GM11168 (cell line): ENCODE data around the gene BTN3A1.
"Not testable (repeated sequence)": the region's sequence is repeated elsewhere in the genome, so short reads cannot be mapped to it uniquely, and the experiment has no call there.

ENCODE experiments used
- in situ Hi-C: fragments of 300-500 bp; cut with MboI; formaldehyde crosslinking; loops from one replicate; pipeline ENCODE4 v1.12.0; 2022; ENCODE audit warnings: low sequenced_read_pairs; ENCODE audit not compliant: unreplicated experiment

The BTN3A1 gene

DNA sequence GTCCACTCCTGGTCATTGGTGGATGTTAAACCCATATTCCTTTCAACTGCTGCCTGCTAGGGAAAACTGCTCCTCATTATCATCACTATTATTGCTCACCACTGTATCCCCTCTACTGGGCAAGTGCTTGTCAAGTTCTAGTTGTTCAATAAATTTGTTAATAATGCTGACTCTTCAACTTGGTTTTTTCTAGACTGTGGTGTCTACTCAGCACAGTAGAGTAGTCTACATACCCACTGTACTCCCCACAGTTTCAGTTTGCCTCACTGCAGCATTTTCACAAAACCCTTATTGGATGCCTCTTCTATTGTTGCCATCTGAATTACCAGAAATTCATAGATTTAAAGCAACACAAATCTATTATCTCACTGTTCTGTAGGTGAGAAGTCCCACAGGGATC, 23.9 kb upstream of the BTN3A1 start:
- in situ Hi-C loops = not testable (repeated sequence)

DNA sequence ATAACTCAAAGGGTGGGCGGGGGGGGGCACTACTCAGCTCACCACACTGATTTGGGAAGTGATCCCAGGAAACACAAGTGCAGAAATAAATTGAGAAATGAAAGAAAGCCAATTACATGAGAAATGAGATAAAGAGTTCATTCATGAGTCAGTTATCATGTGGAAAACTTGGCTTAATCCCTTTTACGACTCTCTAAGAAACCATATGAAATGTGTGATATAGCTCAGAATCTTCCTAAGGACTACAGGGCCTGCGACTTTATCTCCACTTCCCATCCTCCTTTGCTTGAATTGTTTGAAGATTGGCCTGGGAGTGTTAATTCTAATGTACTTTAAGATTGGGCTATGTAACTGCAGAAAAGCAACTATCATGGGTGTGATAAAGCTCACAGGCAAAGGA, 22.8 kb upstream of the BTN3A1 start:
- in situ Hi-C loops = no loop called here

DNA sequence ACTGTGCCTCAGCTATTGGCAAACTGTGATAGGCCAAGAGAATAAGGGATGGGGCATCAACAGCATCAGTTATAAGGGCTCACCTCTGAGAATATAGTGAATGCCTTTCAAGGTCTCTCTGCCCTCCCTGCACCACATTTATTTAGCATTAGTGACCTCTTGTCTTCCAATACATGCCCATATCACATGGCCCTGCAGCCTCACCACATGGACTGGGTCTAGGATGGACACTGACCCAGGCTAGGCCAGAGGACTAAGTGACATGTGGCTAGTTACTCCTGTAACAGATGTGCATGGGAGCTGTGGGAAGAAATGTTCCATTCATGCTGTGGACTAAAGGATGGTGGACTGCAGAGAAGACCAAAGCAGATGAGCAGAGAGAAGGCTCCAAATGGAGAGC, 22.3 kb upstream of the BTN3A1 start:
- in situ Hi-C loops = no loop called here

DNA sequence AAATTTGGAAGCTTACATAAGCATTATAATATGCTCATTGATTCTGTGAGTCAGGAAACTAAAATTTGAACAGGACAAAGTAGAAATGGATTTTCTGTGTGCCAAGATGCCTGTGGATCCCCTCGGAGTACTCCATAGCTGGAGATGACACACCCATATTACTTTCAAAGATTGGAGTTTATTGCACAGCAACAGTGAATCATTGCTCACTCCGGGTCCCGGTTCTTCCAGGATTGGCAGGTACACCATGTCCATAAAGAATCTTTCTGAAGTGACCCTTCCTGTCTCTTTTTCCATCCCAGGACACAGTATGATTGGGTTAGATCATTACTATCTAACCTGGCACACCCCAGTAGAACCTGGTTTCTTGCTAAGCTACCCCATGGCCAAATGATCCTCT, 21.8 kb upstream of the BTN3A1 start:
- in situ Hi-C loops = no loop called here

DNA sequence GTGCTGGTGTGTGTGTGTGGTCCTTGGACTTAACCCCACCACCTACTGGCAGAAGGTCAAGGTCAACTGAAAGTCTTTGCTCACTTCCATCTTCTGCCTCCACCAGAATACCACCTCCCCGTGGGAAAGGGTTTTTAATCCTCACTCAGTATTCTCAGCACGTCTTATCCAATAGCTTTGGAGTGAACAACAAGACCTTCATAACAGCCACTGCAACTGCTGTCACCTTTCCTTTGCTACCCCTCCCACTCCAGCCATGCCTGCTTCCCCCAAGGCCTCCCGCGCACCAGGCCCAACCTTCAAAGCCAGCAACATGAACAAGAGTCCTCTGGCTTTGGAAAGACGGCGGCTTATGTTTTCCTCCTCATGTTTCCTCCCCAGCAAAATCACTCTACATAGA, 20.0 kb upstream of the BTN3A1 start:
- in situ Hi-C loops = no loop called here

DNA sequence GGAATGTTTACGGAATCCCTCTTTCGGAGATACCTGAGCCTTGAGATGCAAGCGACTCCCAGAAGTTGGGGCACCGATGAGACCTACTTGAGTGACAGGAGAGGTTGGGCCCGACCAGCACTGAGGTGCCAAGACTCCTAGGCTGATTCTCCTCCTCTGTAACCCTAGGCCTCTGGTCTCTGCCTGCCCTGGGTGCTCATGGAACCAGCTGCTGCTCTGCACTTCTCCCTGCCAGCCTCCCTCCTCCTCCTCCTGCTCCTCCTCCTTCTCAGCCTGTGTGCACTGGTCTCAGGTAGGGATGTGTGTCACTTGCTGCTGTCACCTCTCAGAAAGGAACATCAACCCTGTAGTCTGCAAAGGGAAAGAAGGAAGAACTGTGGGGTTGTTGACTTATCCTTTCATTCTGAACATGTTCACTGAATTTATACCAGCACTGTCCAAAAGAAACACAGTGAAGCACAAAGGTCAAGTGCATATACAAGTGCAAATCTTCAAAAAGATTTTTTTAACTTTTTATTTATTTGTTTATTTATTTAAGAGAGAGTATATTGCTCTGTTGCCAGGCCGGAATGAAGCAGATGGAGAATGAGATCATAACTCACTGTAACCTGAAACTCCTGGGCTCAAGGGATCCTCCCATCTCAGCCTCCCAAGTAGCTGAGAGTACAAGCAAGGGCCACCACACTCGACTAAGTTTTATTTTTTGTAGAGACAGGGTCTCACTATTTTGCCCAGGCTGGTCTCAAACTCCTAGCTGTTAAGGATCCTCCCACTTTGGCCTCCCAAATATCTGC, 18.3 kb upstream of the BTN3A1 start:
- in situ Hi-C loops = no loop called here

DNA sequence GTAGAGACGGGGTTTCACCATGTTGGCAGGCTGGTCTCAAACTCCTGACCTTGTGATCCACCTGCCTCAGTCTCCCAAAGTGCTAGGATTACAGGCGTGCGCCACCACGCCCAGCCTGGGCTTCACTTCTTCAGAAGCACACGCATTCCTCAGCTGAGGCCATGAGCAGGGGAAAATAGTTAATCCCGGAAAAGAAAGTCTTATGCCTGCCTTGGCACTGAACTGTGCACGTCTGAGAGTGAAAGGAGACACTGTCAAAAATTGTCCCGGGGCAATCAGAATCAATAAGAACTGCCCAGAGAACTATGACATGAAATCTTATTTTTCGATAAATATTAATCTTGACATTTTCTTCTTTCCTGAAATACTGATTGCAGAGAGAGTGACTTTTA, 16.3 kb upstream of the BTN3A1 start:
- in situ Hi-C loops = no loop called here

DNA sequence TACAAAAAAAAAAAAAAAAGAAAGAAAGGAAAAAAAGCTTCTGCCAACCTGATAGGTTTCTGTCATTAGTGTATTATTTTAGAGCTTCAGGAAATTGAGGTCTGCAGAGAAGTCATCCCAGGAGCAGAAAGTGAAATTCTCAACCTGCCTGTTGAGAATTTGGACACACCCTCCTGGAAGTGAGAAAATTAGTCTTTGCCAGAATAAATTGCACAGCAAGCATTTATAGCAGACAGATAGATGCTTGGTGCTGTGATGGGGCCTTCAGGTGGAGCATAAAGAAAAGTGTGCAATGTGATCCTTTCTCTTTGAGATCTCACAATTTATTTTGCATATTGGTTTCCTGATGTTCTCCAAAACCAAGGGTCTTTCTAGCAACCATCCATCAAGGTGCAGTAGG, 14.5 kb upstream of the BTN3A1 start:
- in situ Hi-C loops = no loop called here

DNA sequence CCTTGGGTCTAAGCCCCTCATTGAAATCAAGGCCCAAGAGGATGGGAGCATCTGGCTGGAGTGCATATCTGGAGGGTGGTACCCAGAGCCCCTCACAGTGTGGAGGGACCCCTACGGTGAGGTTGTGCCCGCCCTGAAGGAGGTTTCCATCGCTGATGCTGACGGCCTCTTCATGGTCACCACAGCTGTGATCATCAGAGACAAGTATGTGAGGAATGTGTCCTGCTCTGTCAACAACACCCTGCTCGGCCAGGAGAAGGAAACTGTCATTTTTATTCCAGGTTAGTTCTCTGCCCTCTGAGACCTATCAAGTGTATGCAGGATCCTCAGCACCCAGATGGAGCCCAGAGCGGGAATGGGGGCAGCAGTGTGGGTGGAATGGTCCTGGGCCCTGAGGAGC, 14.1 kb upstream of the BTN3A1 start:
- in situ Hi-C loops = no loop called here

DNA sequence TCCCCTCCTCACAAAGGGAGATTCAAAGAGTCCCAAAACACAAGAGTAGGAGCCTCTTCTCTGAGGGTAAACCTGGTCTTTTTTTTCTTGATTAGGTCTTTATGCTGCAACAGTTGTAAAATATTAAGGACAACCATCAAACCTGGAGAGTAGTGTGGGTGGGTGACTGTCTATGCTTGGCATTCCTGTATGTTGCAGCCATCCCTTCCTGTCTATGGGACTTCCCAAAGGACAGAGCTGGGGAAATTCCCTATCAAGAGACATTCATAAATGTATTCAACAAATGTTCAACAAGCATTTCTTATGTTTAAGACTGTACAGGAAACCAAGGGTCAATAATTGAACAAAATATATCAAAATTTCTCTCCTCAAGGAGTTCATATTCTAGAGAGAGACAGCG, 13.6 kb upstream of the BTN3A1 start:
- in situ Hi-C loops = no loop called here

DNA sequence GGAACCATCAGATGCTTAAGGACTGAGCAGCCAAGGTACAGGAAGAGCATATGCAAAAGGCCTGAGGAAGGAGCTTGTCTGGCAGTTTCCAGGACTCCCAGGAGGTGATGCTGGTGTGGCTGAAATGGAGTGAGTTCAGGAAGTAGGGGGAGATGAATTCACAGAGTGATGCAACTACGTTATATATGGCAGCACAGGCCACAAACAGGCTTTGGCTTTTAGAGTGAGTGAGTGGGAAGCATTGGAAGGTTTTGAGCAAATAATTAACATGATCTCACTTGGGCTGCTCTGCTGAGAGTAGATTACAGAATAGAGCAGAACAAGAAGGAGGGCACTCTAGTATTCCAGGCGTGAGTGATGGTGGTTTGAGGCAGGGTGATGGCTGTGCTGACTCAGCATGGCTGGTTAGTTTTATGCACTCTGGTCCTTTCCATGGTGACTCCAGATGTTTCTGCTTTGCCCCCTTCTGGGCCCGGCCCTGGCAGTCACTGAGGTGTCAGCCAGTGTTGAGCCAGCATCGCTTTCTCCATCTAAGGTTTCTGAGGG, 12.7 kb upstream of the BTN3A1 start:
- in situ Hi-C loops = no loop called here

DNA sequence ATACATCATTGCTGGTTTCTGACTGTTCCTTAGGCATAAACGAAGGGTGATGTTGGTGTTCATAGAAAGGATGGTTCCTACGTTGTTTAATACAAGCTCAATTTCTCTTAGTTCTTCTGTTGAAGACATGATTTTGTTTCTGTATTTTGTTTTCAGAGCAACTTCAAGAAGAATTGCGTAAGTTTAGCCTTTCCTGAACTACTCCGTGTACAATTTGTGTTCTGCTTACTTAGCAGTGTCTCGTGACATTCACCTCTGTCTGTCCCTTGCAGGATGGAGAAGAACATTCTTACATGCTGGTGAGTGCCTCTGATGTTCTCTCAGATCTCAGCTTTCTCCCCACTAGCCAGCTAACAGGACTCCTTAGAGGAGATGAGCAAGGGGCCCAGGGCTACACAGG, 11.5 kb upstream of the BTN3A1 start:
- in situ Hi-C loops = no loop called here

DNA sequence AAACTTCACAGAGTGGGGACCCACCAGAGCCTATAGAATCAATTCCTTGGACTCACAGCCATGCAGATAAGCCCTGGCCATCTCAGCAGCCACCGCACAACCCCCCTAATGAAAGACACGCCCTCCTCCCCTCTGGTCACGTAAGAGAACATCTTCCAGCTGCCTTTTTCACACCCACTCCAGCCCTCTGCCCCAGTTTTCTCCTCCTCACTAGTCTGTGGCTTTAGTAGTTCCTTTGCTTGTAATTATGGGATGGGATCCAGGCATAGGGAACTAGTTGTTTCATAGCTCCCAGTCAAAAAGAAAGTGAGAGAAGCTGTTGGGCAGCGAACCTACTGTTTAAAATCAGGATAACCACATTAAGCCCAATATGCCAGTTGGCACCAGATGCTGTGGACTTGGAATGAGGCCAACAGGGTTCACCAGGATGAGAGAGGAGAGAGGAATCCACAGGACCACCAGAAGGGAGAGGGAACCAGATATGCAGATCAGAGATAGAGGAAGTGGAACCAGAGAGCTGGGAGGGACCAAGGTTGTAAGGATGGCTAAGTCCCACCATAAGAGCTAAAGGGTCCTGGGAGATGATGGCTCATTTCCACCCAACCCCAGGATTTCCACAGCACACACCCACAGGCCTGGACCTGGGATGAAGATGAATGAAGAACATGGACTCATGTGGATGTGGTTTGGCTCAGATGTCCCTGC, 9.0 kb upstream of the BTN3A1 start:
- in situ Hi-C loops = no loop called here

DNA sequence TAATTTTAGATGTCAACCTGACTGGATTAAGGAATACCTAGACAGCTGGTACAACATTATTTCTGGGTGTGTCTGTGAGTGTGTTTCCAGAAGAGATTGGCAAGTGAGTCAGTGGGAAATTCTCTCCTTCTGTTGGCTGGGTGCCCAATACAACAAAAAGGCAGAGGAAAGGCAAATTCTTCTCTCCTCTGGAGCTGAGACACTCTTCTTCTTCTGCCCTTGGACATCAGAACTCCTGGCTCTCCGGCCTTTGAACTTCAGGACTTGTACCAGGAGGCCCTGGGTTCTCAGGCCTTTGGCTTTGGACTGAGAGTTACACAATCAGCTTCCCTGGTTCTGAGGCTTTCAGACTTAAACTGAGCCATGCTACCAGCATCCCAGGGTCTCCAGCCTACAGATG, 7.8 kb upstream of the BTN3A1 start:
- in situ Hi-C loops = no loop called here

DNA sequence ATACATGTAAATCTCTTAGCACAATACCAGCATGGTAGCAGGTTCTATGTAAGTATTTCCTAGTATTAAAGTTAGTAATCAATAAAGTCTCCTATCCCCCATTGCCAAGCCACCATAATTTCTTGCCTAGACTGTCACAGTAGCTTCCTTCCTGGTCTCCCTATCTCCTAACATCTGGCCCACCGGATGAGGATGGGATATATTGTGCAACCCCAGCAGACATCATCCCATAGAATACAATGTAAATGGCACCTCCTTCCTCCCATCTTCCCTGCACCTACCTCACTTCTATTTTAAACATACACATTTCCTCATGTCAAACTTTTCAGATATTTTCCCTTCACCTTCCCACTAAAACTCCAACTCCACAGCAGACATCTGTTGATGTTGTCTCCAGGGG, 3.5 kb upstream of the BTN3A1 start:
- in situ Hi-C loops = no loop called here

DNA sequence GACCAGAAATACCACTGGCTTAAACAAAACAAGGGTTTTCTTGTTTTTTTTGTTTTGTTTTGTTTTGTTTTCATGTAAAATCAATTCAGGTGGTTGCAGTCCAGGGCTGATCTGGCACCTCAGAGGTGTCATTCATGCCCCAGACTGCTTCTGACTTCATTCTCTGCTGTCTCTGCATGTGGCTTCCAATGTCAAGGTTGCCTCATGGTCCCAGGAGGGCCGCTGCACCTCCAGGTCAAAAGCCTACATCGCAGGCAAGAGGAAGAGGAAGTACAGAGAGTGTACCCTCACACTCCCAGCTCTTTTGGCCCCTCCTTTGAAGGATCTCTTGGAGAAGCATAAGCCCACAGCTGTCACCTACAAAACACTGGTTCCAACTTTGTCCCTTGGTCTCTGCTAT, 1.4 kb upstream of the BTN3A1 start:
- in situ Hi-C loops = no loop called here

DNA sequence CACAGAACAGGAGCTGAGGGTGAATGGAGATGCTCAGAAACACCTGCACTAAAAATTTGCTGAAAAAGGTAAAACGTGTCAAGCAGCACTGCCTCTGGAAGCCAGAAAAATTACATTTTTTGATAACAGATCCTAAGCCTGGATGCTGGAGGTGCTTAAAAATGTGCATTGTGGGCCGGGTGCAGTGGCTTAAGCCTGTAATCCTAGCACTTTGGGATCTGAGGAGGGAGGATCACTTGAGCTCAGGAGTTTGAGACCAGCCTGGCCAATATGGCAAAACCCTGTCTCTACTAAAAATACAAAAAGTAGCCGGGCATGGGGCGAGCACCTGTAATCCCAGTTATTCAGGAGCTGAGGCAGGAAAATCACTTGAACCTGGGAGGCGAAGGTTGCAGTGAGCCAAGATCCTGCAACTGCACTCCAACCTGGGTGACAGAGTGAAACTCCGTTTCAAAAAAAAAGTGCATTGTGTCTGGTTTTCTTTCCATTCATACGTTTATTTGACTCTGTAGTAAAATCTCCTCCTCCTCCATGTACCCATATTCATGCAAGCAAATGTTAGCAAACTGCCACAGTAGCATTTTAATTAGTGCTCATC, 587 bp upstream of the BTN3A1 start:
- in situ Hi-C loops = no loop called here

DNA sequence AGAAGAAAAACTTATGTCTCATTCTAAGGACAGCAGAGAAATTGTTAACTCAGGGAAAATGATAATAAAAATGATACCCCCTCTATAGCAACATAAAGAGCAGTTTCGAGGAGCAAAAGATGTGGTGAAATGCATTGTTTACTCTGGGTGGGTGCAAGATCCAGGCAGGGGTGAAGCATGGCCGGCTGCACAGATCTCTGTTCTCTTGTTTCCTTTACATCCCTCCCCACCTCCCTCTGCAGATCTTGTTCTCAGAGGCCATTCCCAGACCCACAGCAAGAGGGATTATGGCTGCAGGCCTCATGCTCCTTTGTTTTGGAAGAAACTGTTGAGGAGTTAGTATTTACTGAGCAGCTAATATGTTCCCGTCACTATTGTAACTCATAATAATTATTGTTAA, 1.8 kb downstream of the BTN3A1 start:
- in situ Hi-C loops = no loop called here

DNA sequence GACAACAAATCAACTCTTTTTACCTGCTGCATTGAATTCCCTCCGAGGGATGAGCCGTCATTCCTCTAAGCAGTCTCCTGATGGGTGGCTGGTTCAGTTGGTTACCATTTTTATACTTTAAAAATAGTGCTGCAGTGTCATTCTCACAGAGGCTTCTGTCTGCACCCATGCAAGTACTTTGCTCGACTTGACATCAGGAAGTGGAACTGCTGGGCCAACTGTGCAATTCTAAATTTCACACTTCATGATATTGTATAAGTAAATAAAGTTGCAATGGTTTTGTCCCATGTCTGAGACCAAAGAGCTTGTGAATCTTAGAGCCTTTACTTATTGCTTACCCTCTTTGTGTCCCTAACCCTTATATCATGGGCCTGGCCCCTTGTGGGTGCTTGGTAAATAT, 2.5 kb downstream of the BTN3A1 start:
- in situ Hi-C loops = no loop called here

DNA sequence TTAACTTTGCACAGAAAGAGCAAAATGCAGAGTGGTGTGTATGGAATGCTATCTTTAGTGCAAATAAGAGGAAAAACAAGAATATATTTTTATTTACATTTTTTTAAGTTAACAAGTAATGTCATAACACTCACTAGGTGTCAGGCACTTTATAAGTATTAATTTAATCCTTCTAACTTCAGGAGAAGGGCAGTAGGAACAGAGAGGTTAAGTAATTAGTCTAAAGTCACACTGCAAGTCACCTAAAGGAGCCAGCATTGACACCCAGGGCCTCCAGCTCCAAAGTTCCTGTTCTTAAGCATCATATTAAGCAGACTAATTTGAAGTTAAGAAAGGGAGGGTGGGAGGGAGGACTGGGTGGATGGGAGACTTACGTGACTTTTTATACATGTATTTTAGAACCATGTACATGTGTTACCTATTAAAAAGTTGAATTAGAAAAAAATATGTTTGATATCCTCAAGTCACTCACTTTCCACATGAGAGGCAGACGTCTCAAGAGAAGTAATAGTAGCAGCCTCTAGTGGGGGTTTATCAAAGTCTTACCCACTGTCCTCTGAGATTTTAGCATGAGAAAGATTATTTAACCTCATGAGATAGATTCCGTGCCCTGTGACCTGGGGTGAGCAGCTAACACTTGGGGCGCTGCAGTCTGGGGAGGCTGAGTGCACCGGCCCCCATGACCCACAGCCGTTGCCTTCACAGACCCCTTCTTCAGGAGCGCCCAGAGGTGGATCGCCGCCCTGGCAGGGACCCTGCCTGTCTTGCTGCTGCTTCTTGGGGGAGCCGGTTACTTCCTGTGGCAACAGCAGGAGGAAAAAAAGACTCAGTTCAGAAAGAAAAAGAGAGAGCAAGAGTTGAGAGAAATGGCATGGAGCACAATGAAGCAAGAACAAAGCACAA, 7.0 kb downstream of the BTN3A1 start:
- in situ Hi-C loops = no loop called here
